Measurements from ENCODE around the gene HRK. TPM values are rescaled to one million over a fixed set of nuclear protein-coding genes. Genes with fewer than 3 reads are reported as not detected.
A peak's percentile ranks its signal among the peaks of the same experiment; 100 is the strongest.
"Not testable (repeated sequence)": the region's sequence is repeated elsewhere in the genome, so short reads cannot be mapped to it uniquely, and the experiment has no call there.

The HRK gene
- total RNA-seq, 2 donors from 2014 or later: 0.14 TPM; not detected in 1

DNA sequence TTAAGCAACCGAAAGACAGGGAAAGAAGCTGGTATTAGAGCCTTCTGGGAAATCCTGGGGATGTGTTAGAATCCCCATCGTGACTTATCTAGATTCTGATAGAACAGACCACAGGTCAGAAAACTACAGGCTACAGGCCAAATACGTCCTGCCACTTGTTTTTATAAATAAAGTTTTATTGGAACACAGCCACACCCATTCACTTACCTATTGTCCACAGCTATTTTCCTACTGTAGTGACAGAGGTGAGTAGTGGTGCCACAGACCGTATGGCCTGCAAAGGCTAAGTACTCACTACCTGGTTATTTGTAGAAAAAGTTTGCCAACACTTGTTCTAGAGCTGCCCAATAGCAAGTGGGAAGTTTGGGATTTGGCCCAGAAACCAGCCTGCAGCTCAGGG, 53.8 kb downstream of the HRK start:
- Histone ChIP-seq H3K36me3 (no peaks in the 10 kb centered on the region), H3K9me3 (no peaks in the 10 kb centered on the region), H3K27me3 (replicated peaks; ENCODE audit: insufficient read depth) (no peaks in the 10 kb centered on the region), H3K27ac (no peak overlapping the region), H3K4me3 (no peak overlapping the region), H3K4me1 (ENCODE audit: control insufficient read depth in 1 of 2, low read depth in 2 of 2) (no peaks in the 10 kb centered on the region)
- DNase-seq (ENCODE audit: low spot score) (no peak), ATAC-seq (ENCODE audit: insufficient number of reproducible peaks, low FRiP score, low read depth) (no peak)
- TF ChIP-seq, protein P1, sequence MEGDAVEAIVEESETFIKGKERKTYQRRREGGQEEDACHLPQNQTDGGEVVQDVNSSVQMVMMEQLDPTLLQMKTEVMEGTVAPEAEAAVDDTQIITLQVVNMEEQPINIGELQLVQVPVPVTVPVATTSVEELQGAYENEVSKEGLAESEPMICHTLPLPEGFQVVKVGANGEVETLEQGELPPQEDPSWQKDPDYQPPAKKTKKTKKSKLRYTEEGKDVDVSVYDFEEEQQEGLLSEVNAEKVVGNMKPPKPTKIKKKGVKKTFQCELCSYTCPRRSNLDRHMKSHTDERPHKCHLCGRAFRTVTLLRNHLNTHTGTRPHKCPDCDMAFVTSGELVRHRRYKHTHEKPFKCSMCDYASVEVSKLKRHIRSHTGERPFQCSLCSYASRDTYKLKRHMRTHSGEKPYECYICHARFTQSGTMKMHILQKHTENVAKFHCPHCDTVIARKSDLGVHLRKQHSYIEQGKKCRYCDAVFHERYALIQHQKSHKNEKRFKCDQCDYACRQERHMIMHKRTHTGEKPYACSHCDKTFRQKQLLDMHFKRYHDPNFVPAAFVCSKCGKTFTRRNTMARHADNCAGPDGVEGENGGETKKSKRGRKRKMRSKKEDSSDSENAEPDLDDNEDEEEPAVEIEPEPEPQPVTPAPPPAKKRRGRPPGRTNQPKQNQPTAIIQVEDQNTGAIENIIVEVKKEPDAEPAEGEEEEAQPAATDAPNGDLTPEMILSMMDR (IDR thresholded peaks at IDR 0.05): no peak

DNA sequence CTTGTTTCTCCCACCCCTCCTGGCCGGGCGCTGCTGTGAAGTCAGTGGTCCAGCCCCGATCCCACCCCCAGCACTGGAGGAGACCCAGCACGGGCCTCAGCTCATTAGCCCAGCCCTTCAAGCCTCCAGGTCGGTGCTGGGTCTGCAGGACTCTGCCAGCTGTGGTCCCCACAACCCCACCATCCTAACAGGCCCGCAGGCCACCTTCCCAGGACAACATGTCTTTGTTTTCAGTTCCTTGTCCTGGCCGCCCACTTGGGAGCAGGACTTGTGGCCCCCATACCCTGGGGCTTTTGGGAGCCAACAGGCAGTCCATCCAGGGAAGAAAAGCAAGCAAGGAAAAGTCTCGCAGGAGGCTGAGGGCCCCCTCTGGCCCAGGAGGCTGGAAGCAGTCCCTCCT, 60.0 kb downstream of the HRK start:
- TF ChIP-seq, protein P1 (IDR thresholded peaks at IDR 0.05): no peak
- no peak overlapping the region for H3K4me3 ChIP-seq
- H3K27ac ChIP-seq: no peak overlapping the region
- H3K4me1 ChIP-seq (ENCODE audit: control insufficient read depth in 1 of 2, low read depth in 2 of 2): peaks cover 6 to 8% of the 10 kb centered on the region in 2 donors
- H3K27me3 ChIP-seq (replicated peaks; ENCODE audit: insufficient read depth): no peaks in the 10 kb centered on the region
- ATAC-seq (ENCODE audit: insufficient number of reproducible peaks, low FRiP score, low read depth) (no peak), DNase-seq (ENCODE audit: low spot score) (no peak)
- H3K9me3 ChIP-seq: no peaks in the 10 kb centered on the region
- H3K36me3 ChIP-seq: no peaks in the 10 kb centered on the region

- Histone ChIP-seq H3K27ac (peak overlapping the region in 1 of 2 donors; percentile 99), H3K36me3 (no peaks in the 10 kb centered on the region), H3K9me3 (no peaks in the 10 kb centered on the region), H3K4me1 (ENCODE audit: control insufficient read depth in 1 of 2, low read depth in 2 of 2) (peaks cover 6 to 8% of the 10 kb centered on the region in 2 donors), H3K4me3 (peak overlapping the region; percentile 99), H3K27me3 (replicated peaks; ENCODE audit: insufficient read depth) (no peaks in the 10 kb centered on the region)
- TF ChIP-seq, protein P1 (IDR thresholded peaks at IDR 0.05): no peak
- DNase-seq (ENCODE audit: low spot score): no peak
- no peak for ATAC-seq (ENCODE audit: insufficient number of reproducible peaks, low FRiP score, low read depth)
Measured at GRCh38 chr12:116820064-116820656, 61.1 kb downstream of the HRK start.

GRCh38 chr12:116818948-116819832, 62.1 kb downstream of the HRK start:
- TF ChIP-seq, protein P1 (IDR thresholded peaks at IDR 0.05): no peak
- no peaks in the 10 kb centered on the region for H3K36me3 ChIP-seq

GRCh38 chr12:116818341-116818856, 62.8 kb downstream of the HRK start:
- no peak for ATAC-seq (ENCODE audit: insufficient number of reproducible peaks, low FRiP score, low read depth)
- TF ChIP-seq, protein P1 (IDR thresholded peaks at IDR 0.05): no peak

More at GRCh38 chr12:116818948-116819832, 62.1 kb downstream of the HRK start:
- H3K27me3 ChIP-seq (replicated peaks; ENCODE audit: insufficient read depth): no peaks in the 10 kb centered on the region
- peaks cover 6 to 8% of the 10 kb centered on the region in 2 donors for H3K4me1 ChIP-seq (ENCODE audit: control insufficient read depth in 1 of 2, low read depth in 2 of 2)
- H3K4me3 ChIP-seq: peak overlapping the region; percentile 99
- DNase-seq (ENCODE audit: low spot score) (peak; percentile 70), ATAC-seq (ENCODE audit: insufficient number of reproducible peaks, low FRiP score, low read depth) (peak; percentile 94)
- no peaks in the 10 kb centered on the region for H3K9me3 ChIP-seq
- H3K27ac ChIP-seq: peak overlapping the region; percentile 95 to 99

DNA sequence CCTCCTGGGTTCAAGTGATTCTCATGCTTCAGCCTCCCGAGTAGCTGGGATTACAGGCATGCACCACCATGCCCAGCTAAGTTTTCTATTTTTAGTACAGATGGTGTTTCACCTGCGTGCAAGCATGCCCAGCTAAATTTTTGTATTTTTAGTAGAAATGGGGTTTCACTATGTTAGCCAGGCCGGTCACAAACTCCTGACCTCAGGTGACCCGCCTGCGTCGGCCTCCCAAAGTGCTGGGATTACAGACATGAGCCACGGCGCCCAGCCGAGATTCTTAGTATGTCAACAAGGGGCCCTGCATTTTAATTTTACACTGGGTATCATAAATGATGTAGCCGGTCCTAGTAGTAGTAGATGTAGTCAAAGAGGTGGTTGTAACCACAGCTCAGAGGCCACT, 66.5 kb downstream of the HRK start:
- H3K9me3 ChIP-seq; DNase-seq (ENCODE audit: low spot score); H3K4me3 ChIP-seq: not testable (repeated sequence)

More at GRCh38 chr12:116818341-116818856, 62.8 kb downstream of the HRK start:
- Histone ChIP-seq H3K4me3 (peak overlapping the region; percentile 99), H3K4me1 (ENCODE audit: control insufficient read depth in 1 of 2, low read depth in 2 of 2) (peaks cover 6 to 8% of the 10 kb centered on the region in 2 donors), H3K27ac (peak overlapping the region; percentile 95 to 99), H3K9me3 (no peaks in the 10 kb centered on the region), H3K27me3 (replicated peaks; ENCODE audit: insufficient read depth) (no peaks in the 10 kb centered on the region), H3K36me3 (no peaks in the 10 kb centered on the region)
- no peak for DNase-seq (ENCODE audit: low spot score)

More for the DNA sequence above, 66.5 kb downstream of the HRK start:
- ATAC-seq (ENCODE audit: insufficient number of reproducible peaks, low FRiP score, low read depth); H3K36me3 ChIP-seq; H3K27me3 ChIP-seq (replicated peaks; ENCODE audit: insufficient read depth); H3K4me1 ChIP-seq (ENCODE audit: control insufficient read depth in 1 of 2, low read depth in 2 of 2); H3K27ac ChIP-seq: not testable (repeated sequence)
